Neural crest cell (in vitro differentiated cells): Measurements from ENCODE around the gene PERCC1. TPM values are rescaled to one million over a fixed set of nuclear protein-coding genes. Genes with fewer than 3 reads are reported as not detected.

ENCODE experiments used
- DNase-seq: peaks from one replicate; pipeline ENCODE4 v3.0.0; 2021; ENCODE audit warnings: low read depth, mixed read lengths, low spot score
- H3K27ac Mint-ChIP-seq: one replicate; pipeline ENCODE4 v1.8.0; 2021; ENCODE audit warnings: mild to moderate bottlenecking, mixed read lengths; ENCODE audit not compliant: unreplicated experiment
- H3K27me3 Mint-ChIP-seq: 2 replicates; pipeline ENCODE4 v1.8.0; 2021; ENCODE audit warnings: low read depth, mild to moderate bottlenecking, mixed read lengths
- H3K36me3 Mint-ChIP-seq: 2 replicates; pipeline ENCODE4 v1.8.0; 2021; ENCODE audit warnings: low read depth, mild to moderate bottlenecking, mixed read lengths
- H3K4me1 Mint-ChIP-seq: 2 replicates; pipeline ENCODE4 v1.8.0; 2021; ENCODE audit warnings: mixed read lengths
- H3K4me3 Mint-ChIP-seq: one replicate; pipeline ENCODE4 v1.8.0; 2021; ENCODE audit warnings: mild to moderate bottlenecking, mixed read lengths
- H3K9me3 Mint-ChIP-seq: 2 replicates; pipeline ENCODE4 v1.8.0; 2021; ENCODE audit warnings: mixed read lengths
- CTCF ChIP-seq: fragments of 200-600 bp; sonication (generic); conservative IDR thresholded peaks from 2 replicates; pipeline ENCODE4 v1.5.0; 2021; ENCODE audit warnings: antibody characterized with exemption, mild to moderate bottlenecking
- total RNA-seq: library from RNA; stranded (reverse); gene quantifications from 2 replicates; pipeline ENCODE4 v1.2.1, GENCODE V29; 2021

PERCC1 gene
- total RNA-seq, 1 donor from 2014 or later = not detected

GRCh38 chr16:1469693-1470201, 38.9 kb downstream of the PERCC1 start:
- Mint-ChIP-seq H3K36me3 (no peaks in the 10 kb centered on the region), H3K4me3 (peak overlapping the region; percentile 17), H3K27ac (no peak overlapping the region), H3K9me3 (no peaks in the 10 kb centered on the region), H3K4me1 (peaks cover 19% of the 10 kb centered on the region), H3K27me3 (no peaks in the 10 kb centered on the region)
- TF ChIP-seq CTCF = no peak
- no peak for DNase-seq

DNA sequence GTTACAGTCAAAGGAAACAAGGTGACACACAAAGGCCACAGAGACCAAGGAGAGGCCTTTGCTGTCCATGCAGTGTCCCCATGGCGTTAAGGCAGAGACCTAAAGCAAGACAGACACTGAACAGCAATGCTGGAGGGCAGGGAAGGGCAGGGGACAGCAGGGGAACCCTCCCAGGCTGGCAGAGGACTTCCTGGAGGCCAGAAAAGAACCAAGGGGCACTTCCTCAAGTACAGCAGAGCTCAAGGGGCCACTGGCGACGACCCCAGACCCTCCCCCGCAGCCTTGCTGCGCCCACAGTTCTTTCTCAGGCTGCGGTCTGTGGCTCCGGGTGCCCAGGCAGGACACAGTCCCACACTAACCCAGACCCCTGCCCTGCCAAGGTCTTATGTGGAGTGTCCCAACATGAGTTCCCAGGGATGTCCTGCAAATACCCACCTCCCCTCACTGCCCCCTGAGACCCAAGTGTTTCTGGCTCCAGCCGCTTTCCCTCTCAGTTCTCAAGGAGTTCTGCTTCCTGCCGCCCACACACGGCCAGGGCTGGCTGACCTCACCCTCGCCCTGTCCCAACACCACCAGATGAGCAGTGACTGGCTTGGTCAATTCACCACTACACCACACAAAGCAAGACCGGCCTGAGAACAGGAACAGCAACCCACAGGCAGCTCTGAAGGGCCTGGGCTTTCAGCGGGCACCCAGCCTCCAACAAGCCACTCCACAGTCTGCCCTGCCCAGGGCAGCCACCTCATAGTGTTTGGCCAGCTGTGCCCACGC, 39.8 kb downstream of the PERCC1 start:
- Mint-ChIP-seq H3K9me3 (no peaks in the 10 kb centered on the region), H3K4me1 (peaks cover 24% of the 10 kb centered on the region), H3K27me3 (no peaks in the 10 kb centered on the region), H3K4me3 (peak overlapping the region; percentile 49), H3K27ac (peak overlapping the region; percentile 75), H3K36me3 (no peaks in the 10 kb centered on the region)
- no peak for DNase-seq
- TF ChIP-seq CTCF = no peak

- peak overlapping the region; percentile 19 for H3K27ac Mint-ChIP-seq
- DNase-seq = no peak
Observed at GRCh38 chr16:1471569-1472194, 40.8 kb downstream of the PERCC1 start.

GRCh38 chr16:1472974-1473373, 42.1 kb downstream of the PERCC1 start:
- Mint-ChIP-seq H3K4me3 (peak overlapping the region; percentile 81), H3K9me3 (no peaks in the 10 kb centered on the region), H3K27ac (no peak overlapping the region), H3K27me3 (peaks cover 2% of the 10 kb centered on the region), H3K4me1 (peaks cover 27% of the 10 kb centered on the region), H3K36me3 (no peaks in the 10 kb centered on the region)
- no peak for TF ChIP-seq CTCF
- DNase-seq = no peak

More at GRCh38 chr16:1471569-1472194, 40.8 kb downstream of the PERCC1 start:
- H3K9me3 Mint-ChIP-seq = no peaks in the 10 kb centered on the region
- H3K27me3 Mint-ChIP-seq = no peaks in the 10 kb centered on the region
- H3K36me3 Mint-ChIP-seq = no peaks in the 10 kb centered on the region
- peak overlapping the region; percentile 78 for H3K4me3 Mint-ChIP-seq
- no peak for TF ChIP-seq CTCF
- H3K4me1 Mint-ChIP-seq = peaks cover 27% of the 10 kb centered on the region

- peaks cover 27% of the 10 kb centered on the region for H3K4me1 Mint-ChIP-seq
- H3K27me3 Mint-ChIP-seq = peaks cover 6% of the 10 kb centered on the region
- H3K36me3 Mint-ChIP-seq = no peaks in the 10 kb centered on the region
- TF ChIP-seq CTCF = no peak
- no peaks in the 10 kb centered on the region for H3K9me3 Mint-ChIP-seq
- no peak for DNase-seq
- H3K27ac Mint-ChIP-seq = peak overlapping the region; percentile 20
- peak overlapping the region; percentile 82 for H3K4me3 Mint-ChIP-seq
Observed at GRCh38 chr16:1474082-1474795, 43.4 kb downstream of the PERCC1 start.
